Hepatocyte (in vitro differentiated cells): ENCODE measurements around the gene ROBO3. TPM values are rescaled to one million over a fixed set of nuclear protein-coding genes. Genes with fewer than 3 reads are reported as not detected.

Source experiments
- DNase-seq: peaks from one replicate; pipeline ENCODE4 v3.0.0-alpha.2; 2016; ENCODE audit warnings: low spot score
- H2AFZ ChIP-seq: fragments of 200-600 bp; sonication (generic); 2 replicates; pipeline ENCODE4 v1.6.0; 2016; ENCODE audit warnings: antibody characterized with exemption, mild to moderate bottlenecking
- H3K27ac ChIP-seq: fragments of 200-600 bp; sonication (generic); 2 replicates; pipeline ENCODE4 v1.5.1; 2016; ENCODE audit warnings: mild to moderate bottlenecking
- H3K27me3 ChIP-seq: fragments of 200-600 bp; sonication (generic); 2 replicates; pipeline ENCODE4 v1.6.1; 2016
- H3K36me3 ChIP-seq: fragments of 200-600 bp; sonication (generic); replicated peaks from 2 replicates; pipeline ENCODE4 v1.5.1; 2016; ENCODE audit warnings: low read depth; ENCODE audit not compliant: insufficient read depth
- H3K4me1 ChIP-seq: fragments of 200-600 bp; sonication (generic); 2 replicates; pipeline ENCODE4 v1.5.1; 2016; ENCODE audit warnings: mild to moderate bottlenecking, moderate library complexity; ENCODE audit not compliant: insufficient read depth
- H3K4me2 ChIP-seq: fragments of 200-600 bp; sonication (generic); 2 replicates; pipeline ENCODE4 v1.6.0; 2016
- H3K4me3 ChIP-seq: fragments of 200-600 bp; sonication (generic); 2 replicates; pipeline ENCODE4 v1.5.1; 2016; ENCODE audit warnings: mild to moderate bottlenecking
- H3K79me2 ChIP-seq: fragments of 200-600 bp; sonication (generic); 2 replicates; pipeline ENCODE4 v1.6.0; 2017; ENCODE audit warnings: mild to moderate bottlenecking
- H3K9me2 ChIP-seq: fragments of 200-600 bp; sonication (generic); replicated peaks from 2 replicates; pipeline ENCODE4 v1.6.0; 2017; ENCODE audit warnings: mild to moderate bottlenecking; ENCODE audit not compliant: insufficient read depth
- H3K9me3 ChIP-seq: fragments of 200-600 bp; sonication (generic); 2 replicates; pipeline ENCODE4 v1.5.1; 2016; ENCODE audit warnings: low read depth, mild to moderate bottlenecking
- H4K20me1 ChIP-seq: fragments of 200-600 bp; sonication (generic); 2 replicates; pipeline ENCODE4 v1.6.0; 2016; ENCODE audit warnings: mild to moderate bottlenecking; ENCODE audit not compliant: insufficient read depth, poor library complexity, severe bottlenecking
- EZH2 ChIP-seq: fragments of 200-600 bp; sonication (generic); IDR thresholded peaks from 2 replicates; pipeline ENCODE4 v1.6.1; 2016; ENCODE audit warnings: antibody characterized with exemption, mild to moderate bottlenecking, borderline replicate concordance
- EZH2phosphoT487 ChIP-seq: fragments of 200-600 bp; sonication (generic); IDR thresholded peaks from one replicate; pipeline ENCODE4 v1.6.1; 2018; ENCODE audit warnings: antibody characterized with exemption, mild to moderate bottlenecking, low read depth, moderate library complexity; ENCODE audit not compliant: unreplicated experiment, severe bottlenecking
- WGBS: methylation state at CpG from one replicate; pipeline ENCODE4 v1.1.6; 2016; ENCODE audit warnings: low lambda C conversion rate; ENCODE audit errors: missing lambda C conversion rate; 5-methylcytosine and 5-hydroxymethylcytosine counted together
- polyA plus RNA-seq: library from polyadenylated mRNA; unstranded; fragments of >200 nt; fragmentation: Nextera tagmentation; extraction: Ambion mirVana; gene quantifications from 2 replicates; pipeline ENCODE4 v1.2.1, GENCODE V29; 2016
- total RNA-seq: library from RNA; depleted of rRNA; stranded (reverse); fragments of >200 nt; gene quantifications from 2 replicates; pipeline ENCODE4 v1.2.3, GENCODE V29; 2014
- TF ChIP-seq, protein P1 (sequence below): fragments of 200-600 bp; sonication (generic); IDR thresholded peaks from 2 replicates; pipeline ENCODE4 v1.5.1; 2016; ENCODE audit warnings: antibody characterized with exemption, mild to moderate bottlenecking; ENCODE audit not compliant: poor library complexity

Gene ROBO3
- total and polyA plus RNA-seq, 2 experiments from 2014 or later, result 3.7 to 10.4 TPM

DNA sequence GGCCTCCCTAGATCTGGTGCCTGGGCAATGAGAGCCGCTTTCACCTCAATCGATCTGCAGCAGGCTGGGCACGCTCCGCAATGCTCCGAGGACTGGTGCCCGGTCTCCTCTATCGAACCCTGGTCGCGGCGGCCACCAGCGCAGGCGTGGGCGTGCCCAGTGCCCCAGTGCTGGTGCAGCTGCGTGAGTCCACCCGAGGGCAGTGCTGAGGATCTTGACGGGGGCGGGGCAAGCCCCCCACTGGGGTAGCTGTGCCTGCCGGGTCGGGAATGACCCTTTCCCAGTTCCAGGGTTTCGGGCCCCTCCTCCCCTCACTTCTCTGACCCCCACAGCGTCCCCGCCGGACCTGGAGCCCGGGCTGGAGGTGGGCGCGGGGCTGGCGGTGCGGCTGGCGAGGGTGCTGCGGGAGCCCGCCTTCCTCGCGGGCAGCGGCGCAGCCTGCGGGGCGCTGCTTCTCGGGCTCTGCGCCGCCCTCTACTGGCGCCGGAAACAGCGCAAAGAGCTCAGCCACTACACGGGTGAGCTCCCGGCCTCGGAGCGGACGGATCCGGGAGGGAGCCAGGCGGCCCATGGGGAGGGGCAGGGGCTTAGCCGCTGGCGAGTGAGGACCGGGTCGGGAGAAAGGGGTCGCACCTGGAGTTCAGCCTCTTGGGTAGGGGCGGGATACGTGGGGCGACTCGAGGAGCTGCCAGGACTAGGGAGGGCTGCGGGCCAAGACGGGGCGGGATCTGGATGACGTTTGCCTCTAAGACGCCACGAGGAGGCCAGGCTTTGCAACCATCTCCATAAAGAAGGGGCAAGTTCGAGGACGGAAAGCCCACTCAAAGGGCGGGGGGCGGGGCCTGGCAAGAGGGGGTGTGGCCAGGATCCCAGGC is 10.9 kb downstream of the ROBO3 start:
- Histone ChIP-seq H3K27ac (peak overlapping the region; percentile 96), H3K4me3 (peak overlapping the region; percentile 86), H4K20me1 (no peaks in the 10 kb centered on the region), H3K9me3 (no peaks in the 10 kb centered on the region), H3K36me3 (no peaks in the 10 kb centered on the region), H3K4me1 (no peaks in the 10 kb centered on the region), H3K4me2 (peak overlapping the region; percentile 98), H3K79me2 (no peaks in the 10 kb centered on the region), H3K9me2 (no peaks in the 10 kb centered on the region), H2AFZ (peak overlapping the region; percentile 85), H3K27me3 (peaks cover 37% of the 10 kb centered on the region)
- peak; percentile 93 for DNase-seq
- 3% methylated on average over 38 of the region's 69 CpGs for WGBS
- TF ChIP-seq EZH2phosphoT487 (no peak), EZH2 (no peak)
- TF ChIP-seq, protein P1, sequence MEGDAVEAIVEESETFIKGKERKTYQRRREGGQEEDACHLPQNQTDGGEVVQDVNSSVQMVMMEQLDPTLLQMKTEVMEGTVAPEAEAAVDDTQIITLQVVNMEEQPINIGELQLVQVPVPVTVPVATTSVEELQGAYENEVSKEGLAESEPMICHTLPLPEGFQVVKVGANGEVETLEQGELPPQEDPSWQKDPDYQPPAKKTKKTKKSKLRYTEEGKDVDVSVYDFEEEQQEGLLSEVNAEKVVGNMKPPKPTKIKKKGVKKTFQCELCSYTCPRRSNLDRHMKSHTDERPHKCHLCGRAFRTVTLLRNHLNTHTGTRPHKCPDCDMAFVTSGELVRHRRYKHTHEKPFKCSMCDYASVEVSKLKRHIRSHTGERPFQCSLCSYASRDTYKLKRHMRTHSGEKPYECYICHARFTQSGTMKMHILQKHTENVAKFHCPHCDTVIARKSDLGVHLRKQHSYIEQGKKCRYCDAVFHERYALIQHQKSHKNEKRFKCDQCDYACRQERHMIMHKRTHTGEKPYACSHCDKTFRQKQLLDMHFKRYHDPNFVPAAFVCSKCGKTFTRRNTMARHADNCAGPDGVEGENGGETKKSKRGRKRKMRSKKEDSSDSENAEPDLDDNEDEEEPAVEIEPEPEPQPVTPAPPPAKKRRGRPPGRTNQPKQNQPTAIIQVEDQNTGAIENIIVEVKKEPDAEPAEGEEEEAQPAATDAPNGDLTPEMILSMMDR, result peak; percentile 82

DNA sequence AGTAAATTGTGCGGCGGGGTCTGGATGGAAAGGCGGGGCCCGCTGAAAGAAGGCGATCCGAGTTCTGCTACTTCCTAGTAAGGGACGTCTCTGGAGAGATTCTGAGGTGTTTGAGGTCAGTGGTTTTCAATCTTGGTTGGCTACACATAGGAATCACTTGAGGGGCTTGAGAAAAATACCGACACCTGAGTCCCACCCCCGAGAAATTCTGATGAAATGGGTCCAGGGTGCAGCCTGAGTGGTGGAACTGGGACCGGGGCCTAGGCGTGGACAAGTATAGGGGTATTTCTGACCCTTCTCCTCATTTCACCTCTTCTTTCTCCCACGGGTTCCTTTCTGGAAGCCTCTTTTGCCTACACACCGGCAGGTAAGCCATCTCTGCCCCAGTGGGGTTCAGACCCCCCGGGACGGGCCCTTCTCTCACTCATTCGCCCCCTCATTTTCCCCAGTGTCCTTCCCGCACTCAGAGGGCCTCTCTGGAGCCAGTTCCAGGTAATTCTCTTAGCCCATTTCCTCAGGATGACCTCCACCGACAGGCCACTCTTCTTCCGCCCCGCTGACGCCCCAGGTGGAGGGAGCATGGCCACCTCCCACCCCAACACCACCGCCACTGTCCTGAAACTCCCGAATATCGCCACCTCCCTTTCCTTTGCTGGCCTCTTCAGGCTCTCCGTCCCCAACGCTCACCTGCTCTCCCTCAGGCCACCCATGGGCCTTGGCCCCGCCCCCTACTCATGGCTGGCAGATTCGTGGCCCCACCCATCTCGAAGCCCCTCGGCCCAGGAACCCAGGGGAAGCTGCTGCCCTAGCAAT is 11.8 kb downstream of the ROBO3 start:
- 57% methylated on average over 30 of the region's 30 CpGs for WGBS
- Histone ChIP-seq H3K4me3 (peak overlapping the region; percentile 86), H3K27ac (peak overlapping the region; percentile 96), H3K4me2 (peak overlapping the region; percentile 98), H3K4me1 (no peaks in the 10 kb centered on the region), H2AFZ (peak overlapping the region; percentile 85), H3K9me3 (no peaks in the 10 kb centered on the region), H3K79me2 (no peaks in the 10 kb centered on the region), H3K9me2 (no peaks in the 10 kb centered on the region), H3K36me3 (no peaks in the 10 kb centered on the region), H3K27me3 (peaks cover 29% of the 10 kb centered on the region), H4K20me1 (no peaks in the 10 kb centered on the region)
- DNase-seq, result no peak
- TF ChIP-seq EZH2 (no peak), EZH2phosphoT487 (no peak)
- TF ChIP-seq, protein P1, result no peak

DNA sequence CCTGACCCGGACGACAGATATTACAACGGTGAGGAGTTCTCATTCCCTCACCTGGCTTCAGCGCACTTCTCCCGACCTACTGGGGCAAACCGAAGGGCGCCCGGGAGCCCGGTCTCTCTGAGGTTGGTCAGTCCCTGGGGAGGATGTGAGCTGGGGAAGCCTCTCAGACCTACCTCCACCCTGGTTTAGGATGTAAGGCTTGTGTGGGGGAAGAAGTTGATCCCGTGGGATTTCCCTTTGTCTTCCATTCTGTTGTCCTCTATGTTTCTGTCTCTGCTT is 12.3 kb downstream of the ROBO3 start:
- 83% methylated on average over 6 of the region's 10 CpGs for WGBS
- no peak overlapping the region for H2AFZ ChIP-seq
- peaks cover 23% of the 10 kb centered on the region for H3K27me3 ChIP-seq

More for the DNA sequence above, 12.3 kb downstream of the ROBO3 start:
- Histone ChIP-seq H4K20me1 (no peaks in the 10 kb centered on the region), H3K9me3 (no peaks in the 10 kb centered on the region), H3K27ac (no peak overlapping the region), H3K4me2 (no peak overlapping the region), H3K9me2 (no peaks in the 10 kb centered on the region), H3K36me3 (no peaks in the 10 kb centered on the region), H3K4me3 (no peak overlapping the region), H3K79me2 (no peaks in the 10 kb centered on the region), H3K4me1 (no peaks in the 10 kb centered on the region)
- no peak for DNase-seq
- no peak for TF ChIP-seq EZH2
- TF ChIP-seq EZH2phosphoT487, result no peak
- TF ChIP-seq, protein P1, result no peak
